Measurements from ENCODE around the gene C1QL4. TPM values are rescaled to one million over a fixed set of nuclear protein-coding genes. Genes with fewer than 3 reads are reported as not detected.

C1QL4 gene
- total and polyA plus RNA-seq, 2 donors (not counting 1 experiment from before 2014, with no cell fraction given): 0.17 TPM; not detected in 1

DNA sequence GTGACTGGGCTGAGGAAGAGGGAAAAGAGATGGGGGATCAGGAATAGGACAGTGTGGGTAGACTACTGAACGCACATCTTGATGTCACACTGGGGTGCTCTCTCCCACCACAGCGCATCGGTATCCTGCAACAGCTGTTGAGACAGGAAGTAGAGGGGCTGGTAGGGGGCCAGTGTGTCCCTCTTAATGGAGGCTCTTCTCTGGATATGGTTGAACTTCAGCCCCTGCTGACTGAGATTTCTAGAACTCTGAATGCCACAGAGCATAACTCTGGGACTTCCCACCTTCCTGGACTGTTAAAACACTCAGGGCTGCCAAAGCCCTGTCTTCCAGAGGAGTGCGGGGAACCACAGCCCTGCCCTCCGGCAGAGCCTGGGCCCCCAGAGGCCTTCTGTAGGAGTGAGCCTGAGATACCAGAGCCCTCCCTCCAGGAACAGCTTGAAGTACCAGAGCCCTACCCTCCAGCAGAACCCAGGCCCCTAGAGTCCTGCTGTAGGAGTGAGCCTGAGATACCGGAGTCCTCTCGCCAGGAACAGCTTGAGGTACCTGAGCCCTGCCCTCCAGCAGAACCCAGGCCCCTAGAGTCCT is 6.9 kb downstream of the C1QL4 start:
- H3K4me2 ChIP-seq (ENCODE audit: extremely low read depth, insufficient read depth, low read length): no peak overlapping the region
- DNase-seq (ENCODE audit: low read depth in 2 of 2): no peak
- TF ChIP-seq, protein P1, sequence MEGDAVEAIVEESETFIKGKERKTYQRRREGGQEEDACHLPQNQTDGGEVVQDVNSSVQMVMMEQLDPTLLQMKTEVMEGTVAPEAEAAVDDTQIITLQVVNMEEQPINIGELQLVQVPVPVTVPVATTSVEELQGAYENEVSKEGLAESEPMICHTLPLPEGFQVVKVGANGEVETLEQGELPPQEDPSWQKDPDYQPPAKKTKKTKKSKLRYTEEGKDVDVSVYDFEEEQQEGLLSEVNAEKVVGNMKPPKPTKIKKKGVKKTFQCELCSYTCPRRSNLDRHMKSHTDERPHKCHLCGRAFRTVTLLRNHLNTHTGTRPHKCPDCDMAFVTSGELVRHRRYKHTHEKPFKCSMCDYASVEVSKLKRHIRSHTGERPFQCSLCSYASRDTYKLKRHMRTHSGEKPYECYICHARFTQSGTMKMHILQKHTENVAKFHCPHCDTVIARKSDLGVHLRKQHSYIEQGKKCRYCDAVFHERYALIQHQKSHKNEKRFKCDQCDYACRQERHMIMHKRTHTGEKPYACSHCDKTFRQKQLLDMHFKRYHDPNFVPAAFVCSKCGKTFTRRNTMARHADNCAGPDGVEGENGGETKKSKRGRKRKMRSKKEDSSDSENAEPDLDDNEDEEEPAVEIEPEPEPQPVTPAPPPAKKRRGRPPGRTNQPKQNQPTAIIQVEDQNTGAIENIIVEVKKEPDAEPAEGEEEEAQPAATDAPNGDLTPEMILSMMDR (conservative IDR thresholded peaks at IDR 0.05 in 1 of 2, IDR thresholded peaks at IDR 0.05 in 1 of 2; ENCODE audit: low read depth in 1 of 2, low read length in 2 of 2): no peak
- no peak for TF ChIP-seq EZH2 (IDR thresholded peaks at IDR 0.05; ENCODE audit: low read length, missing control alignments)

DNA sequence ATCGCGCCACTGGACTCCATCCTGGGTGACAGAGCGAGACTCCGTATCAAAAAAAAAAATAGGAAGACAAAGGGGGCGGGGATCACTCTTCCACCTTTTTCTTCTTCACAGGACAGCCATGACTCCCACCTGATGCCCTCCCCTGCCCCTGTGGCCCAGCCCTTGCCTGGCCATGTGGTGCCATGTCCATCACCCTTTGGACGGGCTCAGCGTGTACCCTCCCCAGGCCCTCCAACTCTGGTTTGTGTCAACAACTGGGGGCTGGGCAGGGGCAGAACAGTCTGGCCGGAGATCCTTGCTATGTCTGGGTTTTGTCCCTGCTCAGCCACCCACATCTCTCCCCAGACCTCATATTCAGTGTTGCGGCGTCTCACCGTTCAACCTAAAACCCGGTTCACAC is 8.2 kb downstream of the C1QL4 start:
- H3K4me3 ChIP-seq (replicated peaks in 1 of 4; ENCODE audit: control extremely low read depth in 1 of 4, insufficient read depth in 1 of 4, low read depth in 3 of 4, low read length in 4 of 4): no peak overlapping the region
- H3K27ac ChIP-seq (ENCODE audit: insufficient read depth, low read length): no peak overlapping the region
- no peak overlapping the region for H2AFZ ChIP-seq (ENCODE audit: low read length)
- H3K9me3 ChIP-seq (ENCODE audit: control insufficient read depth, insufficient read depth, low read depth, low read length): no peaks in the 10 kb centered on the region
- no peaks in the 10 kb centered on the region for H4K20me1 ChIP-seq (ENCODE audit: control insufficient read depth, extremely low read depth, insufficient read depth, low read length)
- H3K27me3 ChIP-seq (ENCODE audit: control insufficient read depth, insufficient read depth, low read length): no peaks in the 10 kb centered on the region
- no peak for DNase-seq (ENCODE audit: low read depth in 2 of 2)
- no peak overlapping the region for H3K4me2 ChIP-seq (ENCODE audit: extremely low read depth, insufficient read depth, low read length)
- H3K36me3 ChIP-seq (ENCODE audit: control insufficient read depth, insufficient read depth, low read length): peaks cover 11% of the 10 kb centered on the region
- no peak overlapping the region for H3K9ac ChIP-seq (ENCODE audit: insufficient read depth, low read length)
- peaks cover 6% of the 10 kb centered on the region for H3K79me2 ChIP-seq (ENCODE audit: control insufficient read depth, insufficient read depth, low read length)
- H3K4me1 ChIP-seq (ENCODE audit: control insufficient read depth, extremely low read depth, insufficient read depth, low read length): no peaks in the 10 kb centered on the region
- no peak for TF ChIP-seq EZH2 (IDR thresholded peaks at IDR 0.05; ENCODE audit: low read length, missing control alignments)
- TF ChIP-seq, protein P1 (conservative IDR thresholded peaks at IDR 0.05 in 1 of 2, IDR thresholded peaks at IDR 0.05 in 1 of 2; ENCODE audit: low read depth in 1 of 2, low read length in 2 of 2): no peak

More for the DNA sequence above, 6.9 kb downstream of the C1QL4 start:
- H3K9ac ChIP-seq (ENCODE audit: insufficient read depth, low read length): no peak overlapping the region
- H3K27ac ChIP-seq (ENCODE audit: insufficient read depth, low read length): no peak overlapping the region
- H3K79me2 ChIP-seq (ENCODE audit: control insufficient read depth, insufficient read depth, low read length): no peaks in the 10 kb centered on the region
- no peaks in the 10 kb centered on the region for H3K4me1 ChIP-seq (ENCODE audit: control insufficient read depth, extremely low read depth, insufficient read depth, low read length)
- peaks cover 11% of the 10 kb centered on the region for H3K36me3 ChIP-seq (ENCODE audit: control insufficient read depth, insufficient read depth, low read length)
- no peaks in the 10 kb centered on the region for H3K9me3 ChIP-seq (ENCODE audit: control insufficient read depth, insufficient read depth, low read depth, low read length)
- no peaks in the 10 kb centered on the region for H4K20me1 ChIP-seq (ENCODE audit: control insufficient read depth, extremely low read depth, insufficient read depth, low read length)
- H3K4me3 ChIP-seq (replicated peaks in 1 of 4; ENCODE audit: control extremely low read depth in 1 of 4, insufficient read depth in 1 of 4, low read depth in 3 of 4, low read length in 4 of 4): no peak overlapping the region
- H2AFZ ChIP-seq (ENCODE audit: low read length): no peak overlapping the region
- peaks cover 4% of the 10 kb centered on the region for H3K27me3 ChIP-seq (ENCODE audit: control insufficient read depth, insufficient read depth, low read length)

DNA sequence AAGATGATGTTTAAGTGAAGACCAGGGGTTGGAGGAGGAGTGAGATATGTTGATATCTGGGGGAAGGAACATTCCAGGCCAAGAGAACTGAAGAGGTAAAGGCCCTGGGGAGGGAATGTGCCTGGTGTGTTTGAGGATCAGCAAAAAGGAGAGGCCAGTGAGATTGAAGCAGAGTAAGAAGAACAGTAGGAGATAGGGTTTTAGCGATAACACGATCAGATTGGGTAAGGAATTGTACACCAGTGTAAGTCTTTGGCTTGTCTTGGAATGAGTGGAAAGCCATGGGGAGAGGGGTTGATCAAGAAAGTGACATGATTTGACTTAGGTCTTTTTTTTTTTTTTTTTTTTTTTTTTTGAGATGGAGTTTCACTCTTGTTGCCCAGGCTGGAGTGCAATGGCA is 9.1 kb downstream of the C1QL4 start:
- Histone ChIP-seq H4K20me1 (ENCODE audit: control insufficient read depth, extremely low read depth, insufficient read depth, low read length) (no peaks in the 10 kb centered on the region), H3K9me3 (ENCODE audit: control insufficient read depth, insufficient read depth, low read depth, low read length) (no peaks in the 10 kb centered on the region), H2AFZ (ENCODE audit: low read length) (no peak overlapping the region), H3K9ac (ENCODE audit: insufficient read depth, low read length) (no peak overlapping the region), H3K4me2 (ENCODE audit: extremely low read depth, insufficient read depth, low read length) (no peak overlapping the region), H3K79me2 (ENCODE audit: control insufficient read depth, insufficient read depth, low read length) (peaks cover 11% of the 10 kb centered on the region), H3K4me3 (replicated peaks in 1 of 4; ENCODE audit: control extremely low read depth in 1 of 4, insufficient read depth in 1 of 4, low read depth in 3 of 4, low read length in 4 of 4) (no peak overlapping the region), H3K27me3 (ENCODE audit: control insufficient read depth, insufficient read depth, low read length) (no peaks in the 10 kb centered on the region), H3K27ac (ENCODE audit: insufficient read depth, low read length) (no peak overlapping the region), H3K36me3 (ENCODE audit: control insufficient read depth, insufficient read depth, low read length) (peaks cover 11% of the 10 kb centered on the region), H3K4me1 (ENCODE audit: control insufficient read depth, extremely low read depth, insufficient read depth, low read length) (no peaks in the 10 kb centered on the region)
- DNase-seq (ENCODE audit: low read depth in 2 of 2): no peak
- TF ChIP-seq EZH2 (IDR thresholded peaks at IDR 0.05; ENCODE audit: low read length, missing control alignments): no peak

All from fibroblast of lung (primary cell).